ENCODE measurements around the gene FOXO1. TPM values are rescaled to one million over a fixed set of nuclear protein-coding genes. Genes with fewer than 3 reads are reported as not detected.

The FOXO1 gene
- total and polyA plus RNA-seq, 3 experiments from 2014 or later, result 32.6 to 56.2 (median 32.9) TPM

DNA sequence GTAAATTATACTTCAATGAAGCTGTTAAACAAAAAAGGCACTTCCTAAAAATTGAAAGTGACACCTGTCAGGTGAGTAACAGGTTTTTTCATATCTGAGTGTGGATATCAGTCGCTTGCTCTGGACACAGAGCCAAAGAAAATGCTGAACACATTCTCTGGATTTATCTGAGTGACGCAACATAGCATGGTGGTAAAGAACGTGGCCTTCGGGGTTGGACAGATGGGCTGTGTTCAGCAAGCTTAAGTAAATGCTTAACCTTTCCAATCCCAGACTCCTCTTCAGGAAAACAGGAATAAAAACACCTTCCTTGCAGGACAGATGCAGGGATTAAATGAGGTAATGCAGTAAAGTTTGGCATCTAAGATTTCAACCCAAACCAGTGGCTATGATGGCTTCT is 132.0 kb downstream of the FOXO1 start:
- Mint-ChIP-seq H3K36me3 (peaks cover 0 to 3% (median 0%) of the 10 kb centered on the region in 3 donors), H3K27me3 (no peaks in the 10 kb centered on the region), H3K4me3 (no peak overlapping the region), H3K4me1 (peaks cover 20 to 32% (median 32%) of the 10 kb centered on the region in 3 donors), H3K27ac (no peak overlapping the region), H3K9me3 (no peaks in the 10 kb centered on the region)
- no peak overlapping the region for H3K27ac ChIP-seq (ENCODE audit: low read depth, low read length)
- no peak for DNase-seq
- CTCF ChIA-PET, result interaction anchor here (0.6 to 1.6 kb wide), 2 partner anchors 38 to 148 kb away, joined by 3 read pairs; no protein-coding TSS in a partner anchor
- POLR2A ChIA-PET, result interaction anchor here (0.6 kb wide), 1 partner anchor 783 kb away, joined by 3 read pairs; no protein-coding TSS in a partner anchor
- no peak overlapping the region for H3K4me3 ChIP-seq (ENCODE audit: low read length)
- H3K9me3 ChIP-seq (ENCODE audit: low read length), result no peaks in the 10 kb centered on the region
- peaks cover 4% of the 10 kb centered on the region for H3K4me1 ChIP-seq (ENCODE audit: insufficient read depth, low read length)
- no peaks in the 10 kb centered on the region for H3K27me3 ChIP-seq (ENCODE audit: insufficient read depth, low read length, poor library complexity, severe bottlenecking)
- no peaks in the 10 kb centered on the region for H3K36me3 ChIP-seq (ENCODE audit: insufficient read depth, low read length)

DNA sequence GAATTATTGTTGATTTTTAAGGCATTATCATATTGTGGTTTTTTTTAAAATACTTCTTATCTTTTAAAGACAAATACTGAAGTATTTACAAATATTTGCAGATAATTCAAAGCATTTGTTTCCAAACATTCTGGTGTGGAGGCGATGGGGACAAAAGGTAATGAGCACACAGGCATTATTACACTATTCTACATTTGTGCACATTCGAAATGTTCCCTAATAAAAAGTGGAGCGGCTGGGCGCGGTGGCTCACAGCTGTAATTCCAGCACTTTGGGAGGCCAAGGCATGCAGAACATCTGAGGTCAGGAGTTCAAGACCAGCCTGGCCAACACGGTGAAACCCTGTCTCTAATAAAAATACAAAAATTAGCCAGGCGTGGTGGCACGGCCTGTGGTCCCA is 133.4 kb downstream of the FOXO1 start:
- ChIA-PET POLR2A (no interaction called here), CTCF (interaction anchor here (1.2 kb wide), 1 partner anchor 590 kb away, joined by 3 read pairs; no protein-coding TSS in a partner anchor)
- Histone ChIP-seq H3K4me3 (ENCODE audit: low read length) (no peak overlapping the region), H3K36me3 (ENCODE audit: insufficient read depth, low read length) (no peaks in the 10 kb centered on the region), H3K27ac (ENCODE audit: low read depth, low read length) (no peak overlapping the region), H3K9me3 (ENCODE audit: low read length) (no peaks in the 10 kb centered on the region), H3K4me1 (ENCODE audit: insufficient read depth, low read length) (peaks cover 4% of the 10 kb centered on the region), H3K27me3 (ENCODE audit: insufficient read depth, low read length, poor library complexity, severe bottlenecking) (no peaks in the 10 kb centered on the region)
- Mint-ChIP-seq H3K36me3 (peaks cover 0 to 3% (median 2%) of the 10 kb centered on the region in 3 donors), H3K27ac (no peak overlapping the region), H3K9me3 (peaks cover under 1 to 3% (median 1%) of the 10 kb centered on the region in 5 donors), H3K4me3 (no peak overlapping the region), H3K4me1 (peaks cover 20 to 32% (median 32%) of the 10 kb centered on the region in 3 donors), H3K27me3 (no peaks in the 10 kb centered on the region)
- no peak for DNase-seq

GRCh38 chr13:40530961-40531360 is 135.5 kb downstream of the FOXO1 start:
- H3K9me3 Mint-ChIP-seq, result peaks cover 6 to 16% (median 8%) of the 10 kb centered on the region in 5 donors
- CTCF ChIA-PET, result no interaction called here
- Histone ChIP-seq H3K4me3 (ENCODE audit: low read length) (no peak overlapping the region), H3K4me1 (ENCODE audit: insufficient read depth, low read length) (peaks cover 4% of the 10 kb centered on the region), H3K36me3 (ENCODE audit: insufficient read depth, low read length) (no peaks in the 10 kb centered on the region), H3K27me3 (ENCODE audit: insufficient read depth, low read length, poor library complexity, severe bottlenecking) (no peaks in the 10 kb centered on the region), H3K9me3 (ENCODE audit: low read length) (peaks cover 5% of the 10 kb centered on the region), H3K27ac (ENCODE audit: low read depth, low read length) (no peak overlapping the region)
- peaks cover 3 to 9% (median 4%) of the 10 kb centered on the region in 3 donors for H3K36me3 Mint-ChIP-seq
- DNase-seq, result no peak
- H3K27ac Mint-ChIP-seq, result peak overlapping the region in 5 of 8 donors; percentile 8 to 86 (median 50)
- POLR2A ChIA-PET, result no interaction called here
- peaks cover 0 to 2% of the 10 kb centered on the region in 2 donors for H3K27me3 Mint-ChIP-seq
- peak overlapping the region in 5 of 7 donors; percentile 37 to 74 (median 49) for H3K4me3 Mint-ChIP-seq
- H3K4me1 Mint-ChIP-seq, result peaks cover 22 to 32% (median 32%) of the 10 kb centered on the region in 3 donors

DNA sequence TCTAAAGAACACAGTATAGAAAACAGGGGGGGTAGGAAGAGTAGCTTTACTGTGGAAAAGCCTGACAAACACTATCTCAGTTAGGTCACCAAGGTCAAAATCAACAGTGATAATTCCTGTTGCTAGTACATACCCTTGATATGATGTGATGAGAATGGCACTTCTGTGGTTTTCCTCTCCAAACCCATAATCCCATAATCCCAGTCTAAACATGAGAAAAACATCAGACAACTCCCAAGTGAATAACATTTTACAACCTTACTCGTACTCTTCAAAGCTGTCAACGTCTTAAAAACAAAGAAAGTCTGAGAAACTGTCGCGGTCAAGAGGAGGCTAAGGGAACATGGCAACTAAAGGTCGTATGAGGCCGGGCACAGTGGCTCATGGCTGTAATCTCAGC is 137.6 kb downstream of the FOXO1 start:
- Histone ChIP-seq H3K27ac (ENCODE audit: low read depth, low read length) (no peak overlapping the region), H3K4me3 (ENCODE audit: low read length) (no peak overlapping the region), H3K27me3 (ENCODE audit: insufficient read depth, low read length, poor library complexity, severe bottlenecking) (no peaks in the 10 kb centered on the region), H3K36me3 (ENCODE audit: insufficient read depth, low read length) (no peaks in the 10 kb centered on the region), H3K9me3 (ENCODE audit: low read length) (peaks cover 5% of the 10 kb centered on the region), H3K4me1 (ENCODE audit: insufficient read depth, low read length) (peaks cover 4% of the 10 kb centered on the region)
- Mint-ChIP-seq H3K4me3 (no peak overlapping the region), H3K9me3 (peaks cover 6 to 16% (median 10%) of the 10 kb centered on the region in 5 donors), H3K4me1 (peaks cover 20 to 37% (median 32%) of the 10 kb centered on the region in 3 donors), H3K27ac (no peak overlapping the region), H3K27me3 (peaks cover 0 to 2% of the 10 kb centered on the region in 2 donors), H3K36me3 (peaks cover 1 to 14% (median 4%) of the 10 kb centered on the region in 3 donors)
- POLR2A ChIA-PET, result interaction anchor here (0.5 to 0.6 kb wide), 2 partner anchors 75 to 136 kb away, joined by 3 to 5 read pairs; no protein-coding TSS in a partner anchor
- CTCF ChIA-PET, result no interaction called here
- no peak for DNase-seq

GRCh38 chr13:40527914-40528313 is 138.5 kb downstream of the FOXO1 start:
- no peak overlapping the region for H3K4me3 Mint-ChIP-seq
- H3K27ac Mint-ChIP-seq, result no peak overlapping the region
- peaks cover 4% of the 10 kb centered on the region for H3K4me1 ChIP-seq (ENCODE audit: insufficient read depth, low read length)
- POLR2A ChIA-PET, result no interaction called here
- CTCF ChIA-PET, result no interaction called here
- peaks cover 0 to 2% of the 10 kb centered on the region in 2 donors for H3K27me3 Mint-ChIP-seq
- no peak overlapping the region for H3K4me3 ChIP-seq (ENCODE audit: low read length)
- H3K9me3 ChIP-seq (ENCODE audit: low read length), result peaks cover 5% of the 10 kb centered on the region
- H3K36me3 ChIP-seq (ENCODE audit: insufficient read depth, low read length), result no peaks in the 10 kb centered on the region
- peaks cover 1 to 14% (median 4%) of the 10 kb centered on the region in 3 donors for H3K36me3 Mint-ChIP-seq
- H3K27ac ChIP-seq (ENCODE audit: low read depth, low read length), result no peak overlapping the region
- DNase-seq, result no peak
- peaks cover 6 to 16% (median 10%) of the 10 kb centered on the region in 5 donors for H3K9me3 Mint-ChIP-seq
- no peaks in the 10 kb centered on the region for H3K27me3 ChIP-seq (ENCODE audit: insufficient read depth, low read length, poor library complexity, severe bottlenecking)
- peaks cover 20 to 37% (median 32%) of the 10 kb centered on the region in 3 donors for H3K4me1 Mint-ChIP-seq

DNA sequence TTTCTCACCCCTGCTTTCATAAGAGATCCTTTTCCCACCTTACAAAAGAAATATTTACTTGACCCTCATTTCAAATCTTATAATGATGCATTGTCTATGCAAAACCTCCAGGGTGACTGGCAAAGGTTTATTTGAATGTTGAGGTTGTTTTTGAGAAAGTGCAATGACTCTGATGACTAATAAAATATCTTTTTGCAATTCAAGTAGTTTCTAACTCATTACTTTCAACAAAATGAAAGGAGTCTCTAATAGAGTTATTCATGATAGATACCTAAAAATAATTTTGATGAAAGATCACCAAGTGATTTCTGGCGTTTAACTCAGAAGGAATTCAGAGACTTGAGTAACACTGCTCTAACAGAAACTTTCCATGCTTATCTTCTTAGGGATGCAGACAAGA is 144.2 kb downstream of the FOXO1 start:
- H3K9me3 ChIP-seq (ENCODE audit: low read length), result no peaks in the 10 kb centered on the region
- H3K27ac Mint-ChIP-seq, result peak overlapping the region in 1 of 8 donors; percentile 26
- POLR2A ChIA-PET, result no interaction called here
- no peak for DNase-seq
- peaks cover 0 to 2% of the 10 kb centered on the region in 2 donors for H3K27me3 Mint-ChIP-seq
- no peaks in the 10 kb centered on the region for H3K27me3 ChIP-seq (ENCODE audit: insufficient read depth, low read length, poor library complexity, severe bottlenecking)
- peaks cover 2 to 10% (median 2%) of the 10 kb centered on the region in 3 donors for H3K36me3 Mint-ChIP-seq
- H3K4me3 ChIP-seq (ENCODE audit: low read length), result no peak overlapping the region
- CTCF ChIA-PET, result no interaction called here
- H3K9me3 Mint-ChIP-seq, result peaks cover 0 to 7% (median 0%) of the 10 kb centered on the region in 5 donors
- peaks cover 28 to 35% (median 33%) of the 10 kb centered on the region in 3 donors for H3K4me1 Mint-ChIP-seq
- H3K4me3 Mint-ChIP-seq, result no peak overlapping the region
- no peak overlapping the region for H3K27ac ChIP-seq (ENCODE audit: low read depth, low read length)
- no peaks in the 10 kb centered on the region for H3K36me3 ChIP-seq (ENCODE audit: insufficient read depth, low read length)
- H3K4me1 ChIP-seq (ENCODE audit: insufficient read depth, low read length), result peaks cover 19% of the 10 kb centered on the region

- Histone ChIP-seq H3K27ac (ENCODE audit: low read depth, low read length) (no peak overlapping the region), H3K9me3 (ENCODE audit: low read length) (no peaks in the 10 kb centered on the region), H3K27me3 (ENCODE audit: insufficient read depth, low read length, poor library complexity, severe bottlenecking) (no peaks in the 10 kb centered on the region), H3K4me1 (ENCODE audit: insufficient read depth, low read length) (peaks cover 25% of the 10 kb centered on the region), H3K4me3 (ENCODE audit: low read length) (no peak overlapping the region), H3K36me3 (ENCODE audit: insufficient read depth, low read length) (no peaks in the 10 kb centered on the region)
- Mint-ChIP-seq H3K4me1 (peaks cover 36 to 45% (median 37%) of the 10 kb centered on the region in 3 donors), H3K27me3 (no peaks in the 10 kb centered on the region), H3K9me3 (peaks cover 0 to 4% (median 0%) of the 10 kb centered on the region in 5 donors), H3K36me3 (peaks cover 0 to 10% (median 2%) of the 10 kb centered on the region in 3 donors), H3K4me3 (no peak overlapping the region), H3K27ac (peak overlapping the region in 1 of 8 donors; percentile 37)
- DNase-seq, result no peak
- ChIA-PET CTCF (interaction anchor here (1.2 kb wide), 1 partner anchor 9 kb away, joined by 3 read pairs; no protein-coding TSS in a partner anchor), POLR2A (no interaction called here)
Observed at GRCh38 chr13:40520916-40521315, 145.5 kb downstream of the FOXO1 start.

GRCh38 chr13:40519637-40520036 is 146.8 kb downstream of the FOXO1 start:
- peaks cover 36 to 41% (median 38%) of the 10 kb centered on the region in 3 donors for H3K4me1 Mint-ChIP-seq

More at GRCh38 chr13:40519637-40520036, 146.8 kb downstream of the FOXO1 start:
- ChIA-PET CTCF (interaction anchor here (1.2 kb wide), 1 partner anchor 38 kb away, joined by 3 read pairs; no protein-coding TSS in a partner anchor), POLR2A (no interaction called here)
- H3K4me1 ChIP-seq (ENCODE audit: insufficient read depth, low read length), result peaks cover 25% of the 10 kb centered on the region
- H3K27ac ChIP-seq (ENCODE audit: low read depth, low read length), result no peak overlapping the region
- peaks cover 0 to 5% (median 3%) of the 10 kb centered on the region in 3 donors for H3K36me3 Mint-ChIP-seq
- no peak for DNase-seq
- H3K36me3 ChIP-seq (ENCODE audit: insufficient read depth, low read length), result no peaks in the 10 kb centered on the region
- H3K27me3 Mint-ChIP-seq, result no peaks in the 10 kb centered on the region
- no peak overlapping the region for H3K4me3 ChIP-seq (ENCODE audit: low read length)
- H3K9me3 Mint-ChIP-seq, result no peaks in the 10 kb centered on the region
- no peaks in the 10 kb centered on the region for H3K27me3 ChIP-seq (ENCODE audit: insufficient read depth, low read length, poor library complexity, severe bottlenecking)
- no peaks in the 10 kb centered on the region for H3K9me3 ChIP-seq (ENCODE audit: low read length)
- peak overlapping the region in 3 of 8 donors; percentile 27 to 71 (median 56) for H3K27ac Mint-ChIP-seq
- no peak overlapping the region for H3K4me3 Mint-ChIP-seq

Measured in CD8-positive, alpha-beta memory T cell (primary cell).